NCI-H1417 treated with DMSO at 0.1 percent for 48 hours (cell line): ENCODE data around the gene PTPN2.

Experiments
- DNase-seq: peaks from one replicate; lab custom pipeline; 2025; lab: John Stamatoyannopoulos, UW

The PTPN2 gene

DNA sequence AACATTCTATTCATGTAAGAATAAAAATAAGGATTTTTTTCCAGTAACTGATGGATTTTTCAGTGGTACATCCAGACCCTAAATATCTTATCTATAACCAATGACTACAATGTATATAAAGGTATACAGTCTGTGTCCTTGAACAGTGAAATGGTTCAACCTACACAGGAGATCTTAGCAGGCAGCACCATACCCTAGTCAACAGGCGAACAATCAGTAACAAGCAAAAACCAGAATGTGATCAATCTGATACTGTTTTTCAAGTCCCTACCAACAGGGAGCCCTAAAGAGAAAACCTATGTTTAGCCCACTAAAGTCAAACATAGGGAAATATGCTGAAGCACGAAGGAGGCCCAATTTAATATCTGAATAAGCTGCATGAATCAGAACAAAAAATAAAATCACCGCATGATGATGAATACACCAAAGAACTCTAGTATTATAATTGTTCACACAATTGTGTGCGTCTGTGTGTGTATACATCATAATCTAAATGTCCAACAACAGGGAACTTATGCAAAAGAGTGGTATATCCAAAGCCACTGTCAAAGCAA is 26.0 kb downstream of the PTPN2 start:
- DNase-seq = no peak

DNA sequence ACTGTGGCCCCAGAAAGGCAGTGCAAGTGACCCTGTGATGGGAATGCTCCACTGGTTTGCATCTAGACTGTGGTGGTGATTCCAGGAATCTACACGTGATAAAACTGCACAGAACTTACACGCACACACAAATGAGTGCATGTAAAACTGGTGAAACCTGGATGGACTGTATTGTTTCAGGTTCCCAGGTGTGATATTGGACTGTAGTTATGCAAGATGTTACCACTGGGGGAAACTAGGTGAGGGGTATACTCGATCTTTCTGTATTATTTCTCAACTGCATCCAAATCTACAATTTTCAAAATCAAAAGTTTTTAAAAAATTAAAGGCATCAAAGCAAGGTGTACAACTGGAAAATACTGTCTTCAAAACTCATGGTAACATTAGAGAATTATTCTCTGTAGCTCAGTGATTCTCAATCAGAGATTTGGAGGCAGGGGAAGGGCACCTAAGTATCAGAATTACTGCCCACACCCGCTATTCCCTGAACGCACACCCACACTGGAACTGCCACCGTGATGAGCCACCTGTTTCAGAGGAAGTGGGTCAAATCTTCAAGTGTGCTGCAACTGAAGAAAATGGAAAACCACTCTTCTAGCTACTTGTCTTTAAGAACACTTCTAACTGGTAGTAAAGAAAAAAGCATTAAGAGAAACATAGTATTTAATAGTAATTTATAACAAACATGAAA is 26.7 kb downstream of the PTPN2 start:
- no peak for DNase-seq

DNA sequence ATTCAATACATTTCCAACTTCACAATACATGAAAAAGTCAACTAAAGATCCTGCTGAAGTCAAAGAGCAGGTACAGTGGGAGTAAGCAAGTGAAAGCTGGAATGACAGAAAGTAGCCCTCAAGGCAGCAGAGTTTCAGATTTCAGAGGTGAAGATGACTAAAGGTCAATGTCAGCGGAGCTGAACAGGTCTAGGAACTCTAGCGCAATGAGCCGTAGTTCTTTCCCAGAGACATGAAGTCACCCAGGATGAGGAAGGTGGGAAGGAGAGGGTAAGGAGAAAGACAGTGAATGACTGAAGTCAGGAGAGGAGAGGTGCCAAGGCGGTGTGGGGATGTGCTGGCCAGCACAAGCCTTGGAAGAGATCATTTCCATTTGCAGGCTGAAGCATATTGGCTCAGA is 28.1 kb downstream of the PTPN2 start:
- DNase-seq = no peak

DNA sequence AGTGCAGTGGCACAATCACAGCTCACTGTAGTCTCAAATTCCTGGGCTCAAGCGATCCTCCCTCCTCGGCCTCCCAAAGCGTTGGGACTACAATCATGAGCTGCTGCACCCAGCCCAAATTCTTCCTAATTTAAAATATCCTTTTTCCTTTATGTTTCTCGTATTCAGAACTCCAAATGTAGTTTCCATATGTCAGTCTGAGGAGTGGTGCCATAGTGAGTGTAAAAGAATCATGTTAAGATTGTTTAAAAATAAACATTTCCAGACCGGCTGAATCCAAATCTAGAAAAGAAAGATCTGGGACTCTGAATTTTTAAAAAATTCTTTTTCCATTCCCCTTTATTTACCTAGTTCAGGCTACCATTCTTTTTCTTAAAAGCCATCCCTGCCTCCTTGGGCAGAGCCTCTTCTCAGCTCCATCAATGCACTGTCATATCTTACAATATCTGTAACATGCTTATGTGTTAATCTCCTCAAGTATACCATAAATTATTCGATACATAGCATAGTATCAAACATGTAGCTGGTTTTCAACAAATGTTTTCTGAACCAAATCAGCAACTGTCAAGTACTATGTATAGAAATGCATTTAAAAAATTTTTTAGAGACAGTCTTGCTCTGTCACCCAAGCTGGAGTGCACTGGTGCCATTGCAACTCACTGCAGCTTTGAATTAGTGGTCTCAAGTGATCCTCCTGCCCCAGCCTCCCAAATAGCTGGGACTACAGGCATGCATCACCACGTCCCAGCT is 31.3 kb downstream of the PTPN2 start:
- DNase-seq = no peak

DNA sequence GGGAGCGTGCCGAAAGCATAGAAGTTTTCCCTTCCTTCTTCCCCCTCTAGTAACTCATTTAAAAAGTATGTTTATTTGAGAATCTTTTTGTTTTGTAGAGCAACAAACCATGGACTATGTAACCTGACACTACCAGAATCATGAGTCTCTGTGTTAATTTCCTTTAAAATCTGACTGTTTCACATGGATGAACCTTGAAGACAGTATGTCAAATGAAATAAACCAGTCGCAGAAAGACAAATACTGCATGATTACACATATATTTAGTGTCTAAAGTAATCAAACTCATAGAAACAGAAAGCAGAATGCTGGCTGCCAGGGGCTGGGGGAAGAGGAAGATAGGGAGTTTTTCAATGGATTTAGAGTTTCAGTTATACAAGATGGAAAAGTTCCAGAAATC is 32.3 kb downstream of the PTPN2 start:
- no peak for DNase-seq

DNA sequence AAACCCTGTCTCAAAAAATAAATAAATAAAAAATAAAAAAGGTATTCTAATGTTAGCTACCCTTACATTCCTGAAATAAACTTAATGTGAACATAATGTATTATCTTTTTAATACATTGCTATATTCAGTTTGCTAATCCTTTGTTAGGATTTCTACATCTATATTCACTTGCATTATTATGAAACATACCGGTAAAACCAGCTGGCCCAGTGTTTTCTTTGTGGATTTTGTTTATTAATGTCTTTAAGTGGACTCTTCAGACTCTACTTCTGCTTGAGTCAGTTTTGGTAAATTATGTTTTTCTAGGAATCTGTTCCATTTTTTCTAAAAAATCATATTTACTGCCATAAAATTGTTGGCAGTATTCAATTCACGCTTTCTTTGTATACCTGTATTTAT is 34.5 kb downstream of the PTPN2 start:
- DNase-seq = no peak

DNA sequence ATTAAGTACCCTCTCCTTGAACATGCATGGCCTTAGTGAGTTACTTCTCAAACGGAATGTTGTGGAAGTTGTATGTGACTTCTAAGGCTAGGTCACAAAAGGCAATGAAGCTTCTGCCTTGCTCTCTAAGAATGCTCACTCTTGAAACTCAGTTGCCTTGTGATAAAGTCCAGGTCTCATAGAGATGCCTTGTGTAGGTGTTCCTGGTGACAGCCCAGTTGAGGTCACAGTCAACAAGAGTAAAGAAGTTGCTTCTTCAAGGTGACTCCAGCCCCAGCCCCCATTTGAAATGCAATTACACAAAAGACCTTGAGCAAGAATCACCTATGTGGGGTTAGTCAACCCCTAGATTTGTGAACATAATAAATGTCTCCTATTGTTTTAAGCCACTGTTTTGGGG is 35.6 kb downstream of the PTPN2 start:
- no peak for DNase-seq

DNA sequence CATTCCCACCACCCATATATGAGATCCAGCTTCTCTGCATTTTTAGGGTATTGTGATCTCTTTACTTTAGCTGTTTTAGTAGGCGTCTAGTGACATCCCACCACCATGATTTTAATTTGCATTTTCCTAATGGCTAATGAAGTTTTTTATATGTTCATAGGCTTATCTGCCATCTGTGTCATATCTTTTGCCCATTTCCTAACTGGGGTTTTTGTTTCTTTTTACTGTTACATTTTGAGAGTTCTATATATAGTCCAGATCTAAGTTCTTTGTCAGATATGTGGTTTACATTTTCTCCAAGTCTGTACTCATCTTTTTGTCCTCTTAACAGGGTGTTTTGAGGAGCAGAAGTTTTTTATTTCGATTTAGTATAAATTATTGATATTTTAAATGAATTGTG is 39.6 kb downstream of the PTPN2 start:
- DNase-seq = no peak

DNA sequence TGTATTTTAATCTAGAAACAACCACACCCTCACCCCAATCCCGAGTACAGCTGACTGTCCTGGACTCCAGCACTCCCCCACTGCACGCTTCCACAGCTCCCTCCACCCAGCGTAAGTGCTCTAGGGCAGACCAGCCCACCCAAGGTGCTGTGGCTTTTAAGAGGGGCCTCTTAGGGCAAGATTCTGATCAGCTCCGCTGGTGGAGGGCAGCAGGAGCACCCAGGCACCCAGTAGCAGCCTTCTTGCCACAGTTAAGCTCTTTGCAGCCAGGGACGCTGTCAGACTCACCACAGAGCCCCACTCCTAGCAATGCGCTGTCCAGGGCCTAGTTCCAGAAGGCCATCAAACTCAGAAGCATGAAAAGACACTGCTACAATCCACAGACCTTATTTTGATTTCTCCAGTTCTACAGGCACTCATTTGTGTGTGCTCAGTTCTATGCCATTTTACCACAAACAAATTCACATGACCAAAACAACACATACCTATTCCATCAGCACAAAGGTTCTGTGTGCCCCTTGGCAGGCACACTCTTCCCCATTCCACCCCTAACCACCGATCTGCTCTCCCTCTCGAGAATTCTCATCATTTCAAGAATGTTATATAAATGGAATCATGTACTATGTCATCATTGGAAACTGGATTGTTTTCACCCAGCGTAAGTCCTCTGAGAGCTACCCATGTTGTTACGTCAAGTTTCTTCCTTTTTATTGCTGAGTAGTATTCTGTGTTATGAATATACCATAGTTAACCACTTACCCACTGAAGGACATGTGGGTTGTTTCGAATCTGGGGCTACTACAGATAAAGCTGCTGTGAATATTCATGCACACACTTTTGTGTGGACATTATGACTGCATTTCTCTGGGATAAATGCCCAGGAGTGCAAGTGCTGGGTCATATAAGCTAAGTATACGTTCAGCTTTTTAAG is 40.4 kb downstream of the PTPN2 start:
- DNase-seq = no peak

DNA sequence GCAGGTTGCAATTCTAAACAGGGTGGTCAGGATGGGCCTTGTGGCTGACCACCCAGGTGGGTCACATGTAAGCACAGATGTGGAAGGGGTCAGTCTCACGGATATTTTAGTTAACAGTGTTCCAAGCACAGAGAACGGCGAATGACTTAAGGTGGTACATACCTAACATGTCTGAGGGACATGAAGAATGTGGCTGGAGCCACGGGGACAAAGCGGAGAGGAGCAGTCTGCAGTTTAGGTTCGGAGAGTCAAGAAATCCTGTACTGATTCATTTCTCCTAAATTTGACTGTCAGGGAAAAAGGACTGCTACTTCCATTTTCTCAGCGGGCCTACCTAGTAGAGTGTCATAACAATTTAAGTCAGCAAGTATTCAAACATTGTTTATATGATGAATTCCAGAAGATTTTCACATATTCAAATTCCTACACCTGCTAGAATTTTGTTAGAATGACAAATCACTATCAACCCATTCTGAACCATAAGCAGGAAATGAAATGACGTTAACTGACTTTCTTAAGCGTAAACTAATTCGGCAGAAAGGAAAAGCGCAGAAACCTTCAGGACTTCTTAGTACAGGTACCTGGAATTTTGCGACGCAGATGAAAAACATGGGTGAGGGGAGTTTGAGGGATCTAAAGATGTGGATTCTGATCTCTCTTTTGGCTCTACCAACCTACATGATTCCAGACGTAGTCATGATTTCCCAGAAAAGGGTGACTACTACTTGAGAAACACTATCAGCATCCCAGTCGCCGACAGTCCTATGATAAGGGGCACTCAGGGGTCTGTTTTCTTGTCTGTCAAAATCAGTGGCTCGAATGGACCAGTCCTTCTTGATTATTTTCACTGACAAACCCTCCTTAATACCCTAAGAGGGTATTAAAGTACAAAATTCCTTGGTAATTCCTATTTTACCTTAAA is 41.3 kb downstream of the PTPN2 start:
- no peak for DNase-seq

DNA sequence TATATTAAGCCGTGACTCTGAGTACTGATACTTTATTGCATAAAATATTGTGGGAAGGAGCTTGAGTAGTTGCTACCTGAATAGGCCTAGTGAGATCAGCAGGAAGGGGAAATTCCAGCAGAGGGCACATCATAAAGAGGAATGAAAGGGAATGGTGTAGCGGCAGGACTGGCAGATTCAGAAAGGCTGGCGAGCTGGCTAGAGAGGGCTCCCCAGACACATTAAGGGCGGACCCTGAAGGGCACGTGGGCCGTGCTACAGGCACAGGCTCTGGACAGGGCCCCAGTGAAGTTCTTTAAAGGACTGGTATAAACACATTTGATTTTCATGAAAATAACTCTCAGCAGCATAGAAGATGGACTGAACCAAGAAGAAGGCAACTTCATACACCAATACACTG is 43.0 kb downstream of the PTPN2 start:
- no peak for DNase-seq

DNA sequence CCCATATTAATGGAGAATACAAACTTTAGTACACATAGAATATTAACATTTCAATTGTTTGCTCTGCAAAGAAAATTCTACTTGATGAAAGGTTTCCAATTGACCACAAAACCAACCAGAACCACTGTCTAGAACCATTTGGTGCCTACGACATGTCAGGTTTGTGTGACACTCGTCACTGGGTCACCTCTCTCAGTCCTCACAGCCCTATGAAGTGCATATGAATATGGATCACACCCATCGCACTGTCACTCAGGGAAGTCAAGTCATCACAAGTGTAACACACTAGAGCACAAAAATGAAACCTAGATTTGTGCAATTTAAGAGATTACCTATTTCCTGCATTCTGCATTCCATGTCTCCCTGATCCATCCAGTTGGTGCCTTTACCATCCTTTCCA is 43.7 kb downstream of the PTPN2 start:
- DNase-seq = no peak

DNA sequence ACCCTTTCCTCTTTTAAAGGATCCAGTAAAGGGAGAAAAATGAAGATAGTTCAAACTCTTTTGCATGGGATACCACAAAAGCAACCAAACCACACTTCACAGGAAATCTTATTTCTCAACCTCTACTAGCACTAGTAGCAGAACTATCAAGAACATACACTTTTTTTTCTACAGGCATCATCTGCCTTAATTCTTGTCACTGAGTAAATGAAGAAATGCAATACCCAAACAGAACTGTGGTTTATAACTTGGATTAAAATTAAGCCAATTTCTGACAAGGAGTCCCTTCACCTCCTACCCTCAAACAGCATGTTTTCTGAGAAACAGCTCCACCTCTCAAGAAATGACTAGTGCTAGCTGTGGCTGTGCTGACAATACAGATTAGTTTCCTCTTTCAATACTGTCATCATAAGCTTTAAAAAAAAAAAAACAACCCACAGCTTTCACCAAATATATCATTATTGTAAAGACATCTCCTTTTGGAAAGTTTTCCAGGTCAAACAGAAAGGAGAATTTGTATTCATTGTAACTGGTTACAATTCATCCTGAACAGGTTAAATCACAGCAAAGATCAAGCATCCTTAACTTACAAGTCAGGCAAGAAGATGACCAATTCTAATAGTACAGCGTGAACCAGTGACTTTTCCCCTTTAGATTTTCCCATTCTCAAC is 44.4 kb downstream of the PTPN2 start:
- DNase-seq = no peak

DNA sequence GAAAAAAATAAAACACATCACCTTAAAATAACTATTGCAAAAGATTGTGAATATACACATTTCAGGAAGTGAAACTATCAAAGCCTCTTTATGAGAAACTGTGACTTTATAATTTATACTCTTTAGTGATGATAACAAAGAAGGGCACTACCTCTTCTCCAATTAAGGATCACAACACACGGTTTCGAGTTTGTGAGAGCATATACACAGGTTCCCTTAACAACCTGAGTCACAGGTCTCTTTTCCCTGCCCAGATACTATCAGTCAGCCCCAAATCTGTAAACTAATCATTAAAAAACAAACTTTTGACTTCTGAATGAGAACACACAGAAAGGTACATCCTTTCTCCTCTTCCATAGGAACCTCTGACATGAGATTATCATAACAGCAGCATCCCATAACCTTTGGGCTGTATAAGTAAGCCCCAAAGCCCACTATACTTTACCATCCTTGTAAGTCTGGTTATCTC is 44.9 kb downstream of the PTPN2 start:
- DNase-seq = no peak

DNA sequence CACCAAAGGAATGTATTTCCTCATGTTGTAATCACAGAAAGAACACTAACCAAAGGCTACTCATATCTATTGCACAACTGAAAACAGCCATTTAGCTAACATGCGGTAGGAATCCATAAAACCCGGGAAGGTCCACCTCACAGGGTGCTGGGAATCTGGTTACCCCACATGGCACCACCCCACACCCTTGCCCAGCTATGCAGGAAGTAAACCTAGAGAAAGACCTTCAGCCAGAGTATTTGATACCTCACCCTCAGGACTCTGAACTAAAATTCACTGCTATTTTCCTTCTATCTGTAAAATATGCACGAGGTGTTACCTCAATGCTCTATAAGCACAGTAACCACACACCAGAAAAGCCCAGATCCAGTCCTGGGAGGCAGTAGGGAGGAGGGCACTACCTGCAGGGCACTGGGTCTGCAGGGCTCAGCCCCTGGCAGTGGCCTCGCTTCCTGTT is 45.8 kb downstream of the PTPN2 start:
- DNase-seq = no peak

DNA sequence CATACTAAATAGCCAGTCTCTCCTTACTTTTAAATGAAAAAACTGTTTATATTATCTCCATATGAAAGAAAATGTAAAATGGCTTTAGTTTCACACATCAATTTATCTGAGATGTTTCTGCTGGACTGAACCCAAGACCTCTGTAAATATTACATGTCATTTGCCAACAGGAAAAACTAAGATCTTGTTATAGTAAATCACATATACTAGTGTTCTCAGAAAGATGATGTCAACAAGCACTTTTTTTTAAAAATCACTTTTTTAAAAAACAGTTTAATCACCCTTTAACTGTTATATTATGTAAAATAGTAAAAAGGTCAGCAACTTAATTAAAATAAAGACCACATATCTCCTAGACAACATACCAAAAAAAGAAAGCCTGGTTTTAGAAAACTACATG is 46.3 kb downstream of the PTPN2 start:
- no peak for DNase-seq

DNA sequence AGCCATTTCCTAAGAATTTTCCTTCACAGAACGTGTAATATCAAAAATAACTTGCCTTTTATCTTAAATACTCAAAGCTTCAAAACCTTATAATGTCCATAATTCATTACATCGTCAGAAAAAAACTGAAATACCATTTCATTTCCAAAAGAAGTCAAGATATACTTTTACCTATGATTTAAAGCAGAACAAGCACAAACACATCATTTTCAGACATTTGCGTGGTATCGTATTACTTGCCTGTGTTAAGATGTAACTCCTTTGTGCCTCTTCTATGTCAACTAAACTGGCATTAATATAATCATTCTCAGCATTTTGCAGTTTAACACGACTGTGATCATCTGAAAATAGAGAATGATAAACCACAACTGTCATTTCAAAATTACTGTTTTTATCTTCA is 47.5 kb downstream of the PTPN2 start:
- DNase-seq = no peak

DNA sequence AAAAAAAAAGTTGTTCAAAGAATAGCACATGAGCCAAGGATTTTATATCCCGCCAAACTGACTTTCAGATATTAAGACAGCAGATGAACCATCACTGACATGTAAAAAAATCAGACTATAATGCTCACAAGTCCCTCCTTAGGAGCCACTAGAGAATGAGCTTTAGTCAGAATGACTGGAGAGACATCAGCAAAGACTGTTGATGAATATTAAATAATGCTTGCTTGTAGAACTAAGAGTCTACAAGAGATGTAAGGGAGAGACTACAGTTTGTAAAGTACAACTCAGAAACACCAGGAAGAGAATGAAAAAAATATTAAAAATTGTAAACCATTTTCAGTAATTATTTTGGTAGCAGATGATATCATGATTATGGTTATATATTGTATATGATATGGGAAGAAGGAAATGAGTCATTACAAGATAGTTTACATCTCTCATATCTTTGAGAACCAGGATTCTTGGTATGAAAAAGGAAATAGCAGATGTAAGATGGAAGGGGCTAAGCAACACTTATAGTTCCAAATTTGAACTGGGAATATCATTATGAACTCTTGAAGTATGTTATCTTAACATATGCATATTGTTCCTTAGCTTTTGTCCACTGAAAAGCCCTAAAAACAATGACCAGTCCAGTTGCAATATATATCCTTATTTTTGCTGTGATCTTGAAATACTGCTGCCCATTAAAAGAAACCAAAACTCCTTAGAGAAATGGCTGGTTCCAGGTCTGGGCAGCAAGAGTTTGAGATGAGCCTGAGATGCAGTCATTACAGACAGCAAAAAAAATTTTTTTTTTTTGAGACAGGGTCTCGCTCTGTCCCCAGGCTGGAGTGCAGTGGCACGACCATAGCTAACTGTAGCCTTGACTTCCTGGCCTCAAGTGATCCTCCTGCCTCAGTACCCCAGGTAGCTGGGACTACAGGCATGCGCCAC is 55.7 kb downstream of the PTPN2 start:
- DNase-seq = no peak

DNA sequence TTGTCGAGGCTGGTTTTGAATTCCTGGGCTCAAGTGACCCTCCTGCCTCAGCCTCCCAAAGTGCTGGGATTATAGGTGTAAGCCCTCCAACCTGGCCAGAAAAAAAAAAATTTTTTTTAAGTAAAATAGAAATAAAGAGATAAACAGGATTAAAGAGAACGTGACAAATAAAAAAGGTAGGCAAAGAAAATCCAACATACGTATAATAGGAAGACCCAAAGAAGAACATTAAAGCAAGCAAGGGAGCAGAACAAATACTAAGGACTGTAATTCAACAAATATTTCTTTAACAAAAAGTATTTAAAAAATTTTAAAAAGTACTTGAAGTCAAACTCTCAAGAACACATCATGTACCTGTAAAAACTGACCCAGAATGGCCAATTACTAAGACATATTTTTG is 56.4 kb downstream of the PTPN2 start:
- DNase-seq = no peak
